Measurements from ENCODE around the gene ST7.

ST7 gene

DNA sequence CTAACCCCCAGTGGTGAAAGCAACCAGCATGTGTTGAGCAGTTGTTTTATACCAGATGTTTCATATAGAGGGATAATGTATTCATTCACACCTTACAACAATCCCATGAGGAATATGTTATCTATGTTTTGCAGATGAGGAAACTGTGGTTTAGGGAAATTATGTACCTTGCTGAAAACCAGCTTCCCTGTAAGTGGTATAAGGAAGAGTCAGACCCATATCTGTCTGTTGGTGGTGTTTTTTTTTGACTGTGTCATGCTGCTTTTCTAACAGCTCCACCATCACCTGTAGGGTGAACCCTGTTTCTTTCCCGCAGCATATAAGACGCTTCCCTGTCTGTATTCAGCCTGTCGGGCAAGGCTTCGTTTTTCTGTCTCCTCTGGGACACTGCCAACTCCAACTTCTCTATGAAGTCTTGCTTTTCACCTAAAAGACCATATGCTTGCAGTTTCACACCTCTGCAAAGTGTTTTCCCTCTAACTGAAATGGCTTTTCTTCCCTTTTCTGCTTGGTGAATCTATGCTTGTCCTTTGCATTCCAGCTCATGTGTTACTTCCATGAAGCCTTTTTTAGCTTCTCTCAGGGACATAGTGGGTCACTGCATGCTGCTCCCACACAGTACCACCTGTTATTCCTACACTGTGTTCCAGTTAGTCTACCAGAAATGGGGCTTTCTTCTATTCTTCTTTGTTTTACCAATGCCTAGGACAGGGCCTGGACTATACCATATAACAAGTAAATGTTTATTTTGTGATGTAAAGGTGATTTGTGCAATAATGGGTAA lies 92.8 kb downstream of the ST7 start:
- no peaks in the 10 kb centered on the region for H3K27me3 ChIP-seq (ENCODE audit: control insufficient read depth, insufficient read depth, low read length)
- H3K9me3 ChIP-seq (ENCODE audit: control insufficient read depth, low read length), result no peaks in the 10 kb centered on the region
- no peak overlapping the region for H3K9ac ChIP-seq (ENCODE audit: low read length)
- H3K4me1 ChIP-seq (ENCODE audit: control insufficient read depth, insufficient read depth, low read length), result no peaks in the 10 kb centered on the region
- H3K36me3 ChIP-seq (ENCODE audit: control insufficient read depth, insufficient read depth, low read length), result no peaks in the 10 kb centered on the region
- no peak overlapping the region for H3K4me3 ChIP-seq (ENCODE audit: low read length)

DNA sequence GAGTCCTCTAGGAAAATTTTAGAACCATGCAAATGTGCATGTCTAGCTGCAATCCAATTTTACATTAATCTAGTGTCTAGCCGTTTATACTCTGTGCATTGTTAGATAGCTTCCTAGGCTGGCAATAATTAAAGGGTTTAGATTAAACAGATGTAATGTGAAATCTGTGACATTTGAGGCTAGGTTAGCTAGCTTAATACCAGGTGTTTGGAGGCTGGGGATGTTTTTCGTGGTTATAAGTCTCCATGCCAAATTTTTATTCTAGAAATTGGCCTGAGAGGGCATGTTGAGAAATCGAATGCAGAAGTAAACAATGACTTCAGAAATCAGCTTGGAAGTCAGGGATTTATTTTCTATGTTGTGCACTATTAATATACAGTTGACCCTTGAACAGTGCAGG lies 94.2 kb downstream of the ST7 start:
- Histone ChIP-seq H3K9ac (ENCODE audit: low read length) (no peak overlapping the region), H3K4me3 (ENCODE audit: low read length) (no peak overlapping the region), H3K36me3 (ENCODE audit: control insufficient read depth, insufficient read depth, low read length) (no peaks in the 10 kb centered on the region), H3K27me3 (ENCODE audit: control insufficient read depth, insufficient read depth, low read length) (no peaks in the 10 kb centered on the region), H3K9me3 (ENCODE audit: control insufficient read depth, low read length) (no peaks in the 10 kb centered on the region), H3K4me1 (ENCODE audit: control insufficient read depth, insufficient read depth, low read length) (no peaks in the 10 kb centered on the region)

DNA sequence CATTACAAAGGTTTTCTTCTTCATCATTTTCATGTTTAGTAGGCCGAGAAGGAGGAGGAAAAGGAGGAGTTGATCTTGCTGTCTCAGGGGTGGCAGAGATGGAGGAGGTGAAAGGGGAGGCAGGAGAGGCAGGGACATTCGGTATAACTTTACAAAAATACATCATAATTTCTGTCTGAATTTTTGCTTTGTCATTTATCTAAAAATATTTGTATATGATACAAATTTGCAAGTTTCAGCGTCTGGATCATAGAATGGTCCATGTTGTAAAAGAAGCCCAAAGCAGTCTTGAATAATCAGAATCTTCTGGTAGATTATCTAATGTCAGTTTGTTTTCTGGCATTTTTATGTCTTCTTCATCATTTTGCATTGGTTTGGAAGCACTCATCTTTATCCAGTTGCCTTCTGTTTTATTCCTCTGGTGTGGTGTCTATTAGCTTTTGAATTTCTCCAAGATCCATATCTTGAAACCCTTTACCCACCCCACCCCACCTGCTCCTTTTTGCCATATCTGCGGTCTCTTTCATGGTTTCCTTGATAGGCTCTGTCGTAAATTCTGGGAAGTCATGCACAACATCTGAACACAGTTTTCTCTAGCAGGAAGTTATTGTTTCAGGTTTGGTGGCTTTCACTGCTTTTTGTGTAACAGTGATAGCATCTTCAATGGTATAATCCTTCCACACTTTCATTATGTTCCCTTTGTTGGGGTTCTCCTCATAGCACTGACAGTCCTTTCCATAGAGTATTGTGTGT lies 95.0 kb downstream of the ST7 start:
- Histone ChIP-seq H3K9me3 (ENCODE audit: control insufficient read depth, low read length) (no peaks in the 10 kb centered on the region), H3K36me3 (ENCODE audit: control insufficient read depth, insufficient read depth, low read length) (no peaks in the 10 kb centered on the region), H3K4me1 (ENCODE audit: control insufficient read depth, insufficient read depth, low read length) (no peaks in the 10 kb centered on the region), H3K27me3 (ENCODE audit: control insufficient read depth, insufficient read depth, low read length) (no peaks in the 10 kb centered on the region), H3K9ac (ENCODE audit: low read length) (no peak overlapping the region), H3K4me3 (ENCODE audit: low read length) (no peak overlapping the region)

DNA sequence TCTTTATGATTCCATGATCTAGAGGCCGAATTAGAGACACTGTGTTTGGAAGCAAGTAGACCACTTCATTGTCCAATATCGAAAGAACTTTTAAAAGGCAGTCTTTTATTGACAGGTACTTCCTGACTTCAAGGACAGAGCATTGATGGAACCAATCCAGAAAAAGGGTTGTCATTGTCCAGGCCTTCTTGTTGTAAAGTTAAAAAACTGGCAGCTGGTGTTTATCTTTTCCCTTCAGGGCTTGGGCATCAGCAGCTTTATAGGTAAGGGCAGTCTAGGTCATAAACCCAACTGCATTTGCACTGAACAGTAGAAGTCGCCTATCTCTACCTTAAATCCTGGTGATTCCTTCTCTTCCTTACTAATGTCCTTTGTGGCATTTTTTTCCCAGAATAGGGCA lies 95.6 kb downstream of the ST7 start:
- Histone ChIP-seq H3K9me3 (ENCODE audit: control insufficient read depth, low read length) (no peaks in the 10 kb centered on the region), H3K4me1 (ENCODE audit: control insufficient read depth, insufficient read depth, low read length) (no peaks in the 10 kb centered on the region), H3K27me3 (ENCODE audit: control insufficient read depth, insufficient read depth, low read length) (no peaks in the 10 kb centered on the region), H3K4me3 (ENCODE audit: low read length) (no peak overlapping the region), H3K36me3 (ENCODE audit: control insufficient read depth, insufficient read depth, low read length) (no peaks in the 10 kb centered on the region), H3K9ac (ENCODE audit: low read length) (no peak overlapping the region)

DNA sequence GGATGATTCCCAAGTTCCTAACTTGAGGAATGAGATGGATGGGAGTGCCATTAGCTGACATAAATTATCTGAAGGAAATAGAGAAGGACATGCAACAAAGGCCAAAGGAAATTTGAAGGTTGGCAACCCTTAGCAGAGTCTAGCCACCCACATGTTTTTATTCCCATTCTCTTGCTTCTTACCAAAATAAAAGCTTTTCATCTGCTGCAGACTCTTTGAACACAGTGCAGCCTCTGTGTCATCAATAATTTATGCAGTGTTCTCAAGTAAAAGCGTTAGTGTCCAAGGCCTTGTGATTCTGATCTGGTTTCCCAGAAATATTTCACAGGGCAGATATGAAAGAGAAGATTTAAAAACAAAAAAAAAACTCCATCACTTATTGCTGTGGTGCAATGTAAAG lies 98.5 kb downstream of the ST7 start:
- Histone ChIP-seq H3K4me1 (ENCODE audit: control insufficient read depth, insufficient read depth, low read length) (no peaks in the 10 kb centered on the region), H3K9ac (ENCODE audit: low read length) (no peak overlapping the region), H3K9me3 (ENCODE audit: control insufficient read depth, low read length) (no peaks in the 10 kb centered on the region), H3K27me3 (ENCODE audit: control insufficient read depth, insufficient read depth, low read length) (no peaks in the 10 kb centered on the region), H3K36me3 (ENCODE audit: control insufficient read depth, insufficient read depth, low read length) (no peaks in the 10 kb centered on the region), H3K4me3 (ENCODE audit: low read length) (no peak overlapping the region)

DNA sequence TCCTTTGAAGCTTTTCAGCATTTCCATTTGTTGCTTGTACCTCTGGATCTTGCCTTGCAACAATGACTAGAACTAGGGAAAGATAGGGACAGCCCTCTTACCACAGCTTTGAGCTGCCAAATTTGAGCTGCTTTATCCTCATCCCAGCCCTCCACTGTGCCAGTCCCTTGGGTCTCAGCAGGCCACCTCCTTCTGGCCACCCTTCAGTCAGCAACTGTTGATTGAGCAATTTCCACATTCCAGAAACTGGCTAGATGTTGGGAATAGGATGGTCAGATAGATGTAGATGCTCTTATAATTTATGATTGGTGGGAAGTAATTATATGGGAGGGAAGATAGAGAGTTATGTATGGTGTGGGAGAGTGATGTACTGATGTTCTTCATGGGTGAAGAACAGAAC lies 100.1 kb downstream of the ST7 start:
- Histone ChIP-seq H3K9me3 (ENCODE audit: control insufficient read depth, low read length) (no peaks in the 10 kb centered on the region), H3K27me3 (ENCODE audit: control insufficient read depth, insufficient read depth, low read length) (no peaks in the 10 kb centered on the region), H3K4me1 (ENCODE audit: control insufficient read depth, insufficient read depth, low read length) (no peaks in the 10 kb centered on the region), H3K9ac (ENCODE audit: low read length) (no peak overlapping the region), H3K36me3 (ENCODE audit: control insufficient read depth, insufficient read depth, low read length) (no peaks in the 10 kb centered on the region), H3K4me3 (ENCODE audit: low read length) (no peak overlapping the region)

DNA sequence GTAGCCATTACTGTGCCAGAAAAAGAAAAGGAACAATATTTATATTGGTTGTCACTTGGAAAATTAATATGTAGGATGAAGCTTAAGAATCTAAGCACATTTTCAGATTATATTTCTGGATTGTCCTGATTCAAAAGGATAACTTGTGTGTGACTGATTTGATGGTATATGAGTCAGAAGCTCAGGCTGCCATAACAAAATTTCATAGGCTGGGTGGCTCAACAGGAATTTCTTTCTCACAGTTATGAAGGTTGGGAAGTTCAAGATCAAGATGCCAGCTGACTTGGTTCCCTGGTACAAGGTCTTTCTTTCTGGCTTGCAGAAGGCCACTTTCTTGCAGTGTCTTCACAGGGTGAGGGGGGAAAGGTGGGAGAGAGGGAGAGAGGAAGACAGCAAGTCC lies 108.5 kb downstream of the ST7 start:
- H3K27me3 ChIP-seq (ENCODE audit: control insufficient read depth, insufficient read depth, low read length), result no peaks in the 10 kb centered on the region
- no peaks in the 10 kb centered on the region for H3K4me1 ChIP-seq (ENCODE audit: control insufficient read depth, insufficient read depth, low read length)
- no peaks in the 10 kb centered on the region for H3K9me3 ChIP-seq (ENCODE audit: control insufficient read depth, low read length)
- H3K36me3 ChIP-seq (ENCODE audit: control insufficient read depth, insufficient read depth, low read length), result no peaks in the 10 kb centered on the region
- H3K9ac ChIP-seq (ENCODE audit: low read length), result no peak overlapping the region
- no peak overlapping the region for H3K4me3 ChIP-seq (ENCODE audit: low read length)

DNA sequence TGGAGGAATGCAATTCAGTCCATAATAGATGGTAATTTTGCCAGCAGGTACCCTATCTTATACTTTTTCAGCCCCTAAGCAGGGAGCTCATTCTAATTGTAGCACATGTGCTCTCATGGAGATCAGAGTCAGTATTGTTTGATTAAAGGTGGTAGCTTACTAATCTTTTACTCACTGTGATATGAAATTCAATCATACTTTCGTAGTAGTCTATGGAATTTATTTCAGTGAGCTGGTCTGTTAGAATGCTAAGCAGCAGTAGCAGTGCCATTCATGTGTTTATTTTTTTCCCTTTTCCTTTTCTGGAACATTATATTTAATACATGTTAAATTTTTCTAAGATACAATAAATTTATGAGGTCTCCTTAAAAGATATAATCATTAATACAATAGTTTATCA lies 109.0 kb downstream of the ST7 start:
- no peaks in the 10 kb centered on the region for H3K27me3 ChIP-seq (ENCODE audit: control insufficient read depth, insufficient read depth, low read length)
- H3K4me3 ChIP-seq (ENCODE audit: low read length), result no peak overlapping the region
- H3K36me3 ChIP-seq (ENCODE audit: control insufficient read depth, insufficient read depth, low read length), result no peaks in the 10 kb centered on the region
- no peaks in the 10 kb centered on the region for H3K9me3 ChIP-seq (ENCODE audit: control insufficient read depth, low read length)
- H3K9ac ChIP-seq (ENCODE audit: low read length), result no peak overlapping the region
- H3K4me1 ChIP-seq (ENCODE audit: control insufficient read depth, insufficient read depth, low read length), result no peaks in the 10 kb centered on the region

DNA sequence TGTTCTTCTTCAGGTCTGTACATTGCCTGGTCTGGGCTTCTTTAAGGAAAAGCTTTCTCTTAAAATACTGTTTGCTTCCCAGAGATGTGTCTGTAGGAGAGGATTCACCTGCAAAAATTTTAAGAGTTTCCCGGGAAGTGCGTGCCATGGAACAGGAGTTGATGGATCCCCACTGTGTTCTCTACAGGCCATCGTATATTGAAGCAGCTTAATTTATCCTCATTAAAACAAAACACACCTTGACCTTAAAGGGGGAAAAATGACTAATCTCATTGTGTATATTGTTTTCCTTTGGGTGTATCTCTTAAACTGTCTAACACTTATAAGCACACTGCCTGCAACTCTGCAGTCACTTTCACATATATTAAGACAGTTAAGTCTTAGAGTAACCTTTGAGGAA lies 111.4 kb downstream of the ST7 start:
- H3K9ac ChIP-seq (ENCODE audit: low read length), result no peak overlapping the region
- no peaks in the 10 kb centered on the region for H3K4me1 ChIP-seq (ENCODE audit: control insufficient read depth, insufficient read depth, low read length)
- H3K9me3 ChIP-seq (ENCODE audit: control insufficient read depth, low read length), result no peaks in the 10 kb centered on the region
- H3K27me3 ChIP-seq (ENCODE audit: control insufficient read depth, insufficient read depth, low read length), result no peaks in the 10 kb centered on the region
- H3K4me3 ChIP-seq (ENCODE audit: low read length), result no peak overlapping the region
- H3K36me3 ChIP-seq (ENCODE audit: control insufficient read depth, insufficient read depth, low read length), result no peaks in the 10 kb centered on the region

DNA sequence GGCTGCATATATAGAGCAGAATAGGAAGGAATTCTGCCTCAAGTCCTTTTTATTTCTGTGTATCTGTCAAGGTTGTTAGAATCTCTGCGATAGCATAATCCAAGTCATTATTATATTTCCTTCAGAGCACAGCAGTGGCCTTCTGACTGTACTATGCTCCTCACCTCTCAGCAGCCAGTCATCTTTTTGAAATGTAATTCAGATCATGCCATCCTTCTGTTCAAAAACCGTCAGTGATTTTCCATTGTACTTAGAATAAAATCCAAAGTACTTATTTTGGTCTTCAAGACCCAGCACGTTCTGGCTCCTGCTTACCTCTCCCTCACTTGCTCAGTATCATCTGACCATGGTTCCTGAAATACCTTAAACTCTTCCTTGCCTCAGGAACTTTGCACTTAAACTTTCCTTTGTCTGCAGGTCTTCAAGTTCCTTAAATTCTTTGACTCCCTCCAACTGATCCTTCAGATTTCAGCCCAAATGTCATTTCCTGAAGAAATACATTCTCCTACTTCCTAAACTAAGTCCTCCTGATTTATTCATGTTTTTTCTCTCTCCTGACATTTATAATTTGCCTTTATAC lies 112.4 kb downstream of the ST7 start:
- H3K27me3 ChIP-seq (ENCODE audit: control insufficient read depth, insufficient read depth, low read length), result no peaks in the 10 kb centered on the region
- H3K4me1 ChIP-seq (ENCODE audit: control insufficient read depth, insufficient read depth, low read length), result no peaks in the 10 kb centered on the region
- no peak overlapping the region for H3K9ac ChIP-seq (ENCODE audit: low read length)
- no peak overlapping the region for H3K4me3 ChIP-seq (ENCODE audit: low read length)
- H3K9me3 ChIP-seq (ENCODE audit: control insufficient read depth, low read length), result no peaks in the 10 kb centered on the region
- no peaks in the 10 kb centered on the region for H3K36me3 ChIP-seq (ENCODE audit: control insufficient read depth, insufficient read depth, low read length)

DNA sequence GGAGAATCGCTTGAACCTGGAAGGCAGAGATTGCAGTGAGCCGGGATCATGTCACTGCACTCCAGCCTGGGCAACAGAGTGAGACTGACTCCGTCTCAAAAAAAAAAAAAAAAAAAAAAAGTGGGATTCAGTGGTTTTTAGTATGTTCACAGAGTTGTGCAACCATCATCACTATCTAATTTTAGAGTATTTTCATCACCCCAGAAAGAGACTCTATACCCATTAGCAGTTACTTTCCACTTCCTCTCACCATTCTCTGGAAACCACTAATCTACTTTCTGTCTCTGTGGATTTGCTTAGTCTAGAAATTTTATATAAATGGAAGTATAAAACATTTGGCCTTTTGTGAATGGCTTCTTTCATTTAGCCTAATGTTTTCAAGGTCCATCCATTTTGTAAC lies 113.4 kb downstream of the ST7 start:
- H3K36me3 ChIP-seq (ENCODE audit: control insufficient read depth, insufficient read depth, low read length), result no peaks in the 10 kb centered on the region
- H3K9me3 ChIP-seq (ENCODE audit: control insufficient read depth, low read length), result no peaks in the 10 kb centered on the region
- H3K4me1 ChIP-seq (ENCODE audit: control insufficient read depth, insufficient read depth, low read length), result no peaks in the 10 kb centered on the region
- H3K4me3 ChIP-seq (ENCODE audit: low read length), result no peak overlapping the region
- H3K27me3 ChIP-seq (ENCODE audit: control insufficient read depth, insufficient read depth, low read length), result no peaks in the 10 kb centered on the region
- no peak overlapping the region for H3K9ac ChIP-seq (ENCODE audit: low read length)

DNA sequence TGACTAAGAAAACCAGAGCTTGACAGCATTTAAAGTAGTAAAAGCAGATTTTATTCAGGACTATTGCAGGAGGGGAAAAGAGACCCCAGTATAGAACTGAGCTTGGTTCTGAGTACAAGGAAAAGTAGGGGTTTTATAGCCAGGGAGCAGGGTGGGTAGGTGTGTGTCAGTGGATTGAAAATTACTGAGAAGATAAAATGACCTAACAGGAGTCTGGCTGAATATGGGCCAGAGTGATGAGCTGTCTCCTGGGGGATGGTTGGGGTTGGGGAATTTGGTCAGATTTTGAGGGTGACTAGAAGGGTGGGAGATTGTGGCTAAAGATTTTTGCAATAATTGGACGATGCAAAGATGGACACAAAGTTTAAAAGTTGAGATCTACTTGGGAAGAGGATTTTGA lies 114.0 kb downstream of the ST7 start:
- Histone ChIP-seq H3K4me1 (ENCODE audit: control insufficient read depth, insufficient read depth, low read length) (peaks cover 2% of the 10 kb centered on the region), H3K4me3 (ENCODE audit: low read length) (no peak overlapping the region), H3K36me3 (ENCODE audit: control insufficient read depth, insufficient read depth, low read length) (no peaks in the 10 kb centered on the region), H3K9me3 (ENCODE audit: control insufficient read depth, low read length) (no peaks in the 10 kb centered on the region), H3K9ac (ENCODE audit: low read length) (no peak overlapping the region), H3K27me3 (ENCODE audit: control insufficient read depth, insufficient read depth, low read length) (no peaks in the 10 kb centered on the region)

Data from mucosa of stomach (tissue), 1 donor.